ENCODE results near the gene LSM2. TPM values are rescaled to one million over a fixed set of nuclear protein-coding genes. Genes with fewer than 3 reads are reported as not detected.

Gene LSM2
- total and polyA plus RNA-seq, 9 of the 15 experiments (the other 6 are each of a cell fraction or from before 2014, with no cell fraction given): 154 to 407 (median 223) TPM

- TF ChIP-seq ZNF407 (IDR thresholded peaks at IDR 0.05; ENCODE audit: low read depth): no peak
- no peak for TF ChIP-seq ZNF79 (CRISPR knock-in tag; IDR thresholded peaks at IDR 0.05; ENCODE audit: low read depth)
- TF ChIP-seq USF1 (CRISPR knock-in tag; IDR thresholded peaks at IDR 0.05): no peak
- peak; percentile 85; a peak in 3 of 4 replicates for TF ChIP-seq SIN3A (IDR thresholded peaks at IDR 0.05; ENCODE audit: borderline replicate concordance in 2 of 2, control insufficient read depth in 1 of 2, low read depth in 2 of 2, low read length in 2 of 2)
- TF ChIP-seq ZNF778 (CRISPR knock-in tag; IDR thresholded peaks at IDR 0.05): 0 out of 2 replicates have a peak, but pooled peaks have one; percentile 33
- TF ChIP-seq IFI16 (CRISPR knock-in tag; IDR thresholded peaks at IDR 0.05): no peak; the same call in 1 of the 2 replicates
- peak; percentile 79; the same call in 1 of the 2 replicates for TF ChIP-seq CGGBP1 (CRISPR knock-in tag; IDR thresholded peaks at IDR 0.05)
- no peak for TF ChIP-seq JUNB (CRISPR knock-in tag; conservative IDR thresholded peaks at IDR 0.05)
- 0 out of 2 replicates have a peak, but pooled peaks have one; percentile 10 for TF ChIP-seq CLOCK (CRISPR knock-in tag; IDR thresholded peaks at IDR 0.05; ENCODE audit: borderline replicate concordance)
- TF ChIP-seq ARID3B (CRISPR knock-in tag; IDR thresholded peaks at IDR 0.05; ENCODE audit: borderline replicate concordance): peak; percentile 15; the same call in 1 of the 2 replicates
- peak; percentile 90; the same call in 1 of the 2 replicates for TF ChIP-seq CBFB (CRISPR knock-in tag; IDR thresholded peaks at IDR 0.05)
Measured at GRCh38 chr6:31806470-31807272, at the start of gene LSM2 (continued).
